Measurements from ENCODE around the gene SLC26A4.

Gene SLC26A4

GRCh38 chr7:107754642-107755041 lies 94.0 kb downstream of the SLC26A4 start:
- DNase-seq: no peak

GRCh38 chr7:107758667-107759066 lies 98.0 kb downstream of the SLC26A4 start:
- no peak for DNase-seq

GRCh38 chr7:107767391-107767790 lies 106.8 kb downstream of the SLC26A4 start:
- DNase-seq: no peak
